Spleen (tissue), 7 donors: ENCODE data around the gene EDN1.

Experiments
- POLR2A ChIP-seq, 3 donors: fragments of 450-650 bp; IDR thresholded peaks; one replicate each; pipeline ENCODE4 v1.5.1; 2017; ENCODE audit warnings: antibody characterized with exemption in 3 of 3, mild to moderate bottlenecking in 1 of 3
- POLR2AphosphoS5 ChIP-seq, 3 donors: sonication (generic); formaldehyde crosslinking; IDR thresholded peaks; one replicate each; pipeline ENCODE4 v1.5.1; 2017; ENCODE audit warnings: antibody characterized with exemption in 3 of 3
- TF ChIP-seq, protein P1 (sequence below), 11 experiments: fragments of 200-600 bp in 7 of 11; fragments of 450-650 bp in 4 of 11; sonication (generic) in 4 of 11; IDR thresholded peaks in 8 of 11; conservative IDR thresholded peaks in 3 of 11; 1 replicate in 7 of 11; 2 replicates in 4 of 11; pipeline versions ENCODE4 v1.4.0 to v1.8.0; 2016 to 2021; ENCODE audit warnings: antibody characterized with exemption in 11 of 11, inconsistent platforms in 4 of 11, mild to moderate bottlenecking in 1 of 11
- donor health status: DM: no; HTN: no; CAD: no; lungs with moderate emphysema.
- donor health status: DM: no; HTN: no; CAD: no.
- donor health status: DM: no; HTN: no; CAD: no.

DNA sequence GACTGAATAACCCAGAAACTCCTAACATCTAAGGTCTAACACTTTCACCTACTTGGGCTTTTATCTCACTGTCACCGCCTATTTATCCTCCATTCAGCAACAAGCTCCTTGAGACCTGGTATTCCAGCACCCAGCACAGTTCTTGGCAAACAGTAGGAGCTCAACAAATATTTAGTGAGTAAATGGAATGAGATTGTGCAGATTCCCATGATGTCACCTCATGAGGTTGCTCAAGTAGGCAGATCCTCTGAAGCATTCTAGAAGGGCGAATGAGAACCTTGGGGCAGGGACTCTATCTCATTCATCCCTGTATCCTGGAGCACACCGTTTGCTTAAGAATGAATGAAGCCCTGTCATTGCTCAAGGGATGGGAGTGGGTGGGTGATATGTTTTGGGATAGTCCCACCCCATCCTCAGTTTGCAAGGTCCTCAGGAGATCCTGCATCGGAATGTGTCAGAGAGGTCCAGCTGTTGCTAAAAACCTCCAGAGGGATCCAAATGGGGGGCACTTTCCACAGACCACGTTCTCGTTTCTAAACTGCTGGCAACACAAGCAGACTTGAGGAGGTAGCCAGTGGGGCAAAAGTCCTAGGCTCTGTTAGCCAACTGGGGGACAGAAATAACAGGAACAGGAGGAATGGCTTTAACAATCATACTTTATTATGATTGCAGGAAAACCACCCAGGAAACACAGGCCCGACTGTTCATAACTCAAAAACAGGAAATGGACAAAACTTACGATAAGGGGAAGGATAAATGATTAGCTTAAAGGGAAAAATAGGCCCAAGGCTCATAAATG is 42.0 kb downstream of the EDN1 start:
- TF ChIP-seq, protein P1, sequence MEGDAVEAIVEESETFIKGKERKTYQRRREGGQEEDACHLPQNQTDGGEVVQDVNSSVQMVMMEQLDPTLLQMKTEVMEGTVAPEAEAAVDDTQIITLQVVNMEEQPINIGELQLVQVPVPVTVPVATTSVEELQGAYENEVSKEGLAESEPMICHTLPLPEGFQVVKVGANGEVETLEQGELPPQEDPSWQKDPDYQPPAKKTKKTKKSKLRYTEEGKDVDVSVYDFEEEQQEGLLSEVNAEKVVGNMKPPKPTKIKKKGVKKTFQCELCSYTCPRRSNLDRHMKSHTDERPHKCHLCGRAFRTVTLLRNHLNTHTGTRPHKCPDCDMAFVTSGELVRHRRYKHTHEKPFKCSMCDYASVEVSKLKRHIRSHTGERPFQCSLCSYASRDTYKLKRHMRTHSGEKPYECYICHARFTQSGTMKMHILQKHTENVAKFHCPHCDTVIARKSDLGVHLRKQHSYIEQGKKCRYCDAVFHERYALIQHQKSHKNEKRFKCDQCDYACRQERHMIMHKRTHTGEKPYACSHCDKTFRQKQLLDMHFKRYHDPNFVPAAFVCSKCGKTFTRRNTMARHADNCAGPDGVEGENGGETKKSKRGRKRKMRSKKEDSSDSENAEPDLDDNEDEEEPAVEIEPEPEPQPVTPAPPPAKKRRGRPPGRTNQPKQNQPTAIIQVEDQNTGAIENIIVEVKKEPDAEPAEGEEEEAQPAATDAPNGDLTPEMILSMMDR (IDR thresholded peaks at IDR 0.05 in 8 of 11, conservative IDR thresholded peaks at IDR 0.05 in 3 of 11) = no peak
- TF ChIP-seq POLR2A (IDR thresholded peaks at IDR 0.05) = no peak
- TF ChIP-seq POLR2AphosphoS5 (IDR thresholded peaks at IDR 0.05) = no peak
